ENCODE results near the gene PLSCR5.

The PLSCR5 gene

DNA sequence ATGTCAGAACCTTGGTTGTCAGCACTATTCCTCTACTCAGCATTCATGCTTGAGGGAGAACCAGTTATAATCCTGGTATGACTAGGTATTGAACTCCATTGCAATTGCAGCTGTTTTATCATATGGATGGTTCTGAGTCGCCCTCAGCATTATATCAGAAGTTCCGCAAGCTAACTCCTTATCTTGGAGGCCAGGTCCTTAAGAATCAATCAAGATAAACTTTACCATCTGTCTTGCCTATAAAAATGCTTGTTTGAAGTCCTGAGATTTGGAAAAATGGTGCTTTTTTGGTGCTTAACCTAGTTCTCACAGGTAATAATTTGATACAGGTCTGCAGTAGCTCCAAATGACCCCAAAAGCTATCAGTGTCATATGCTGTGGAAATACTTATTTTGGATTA, 44.5 kb downstream of the PLSCR5 start:
- TF ChIP-seq, protein P1, sequence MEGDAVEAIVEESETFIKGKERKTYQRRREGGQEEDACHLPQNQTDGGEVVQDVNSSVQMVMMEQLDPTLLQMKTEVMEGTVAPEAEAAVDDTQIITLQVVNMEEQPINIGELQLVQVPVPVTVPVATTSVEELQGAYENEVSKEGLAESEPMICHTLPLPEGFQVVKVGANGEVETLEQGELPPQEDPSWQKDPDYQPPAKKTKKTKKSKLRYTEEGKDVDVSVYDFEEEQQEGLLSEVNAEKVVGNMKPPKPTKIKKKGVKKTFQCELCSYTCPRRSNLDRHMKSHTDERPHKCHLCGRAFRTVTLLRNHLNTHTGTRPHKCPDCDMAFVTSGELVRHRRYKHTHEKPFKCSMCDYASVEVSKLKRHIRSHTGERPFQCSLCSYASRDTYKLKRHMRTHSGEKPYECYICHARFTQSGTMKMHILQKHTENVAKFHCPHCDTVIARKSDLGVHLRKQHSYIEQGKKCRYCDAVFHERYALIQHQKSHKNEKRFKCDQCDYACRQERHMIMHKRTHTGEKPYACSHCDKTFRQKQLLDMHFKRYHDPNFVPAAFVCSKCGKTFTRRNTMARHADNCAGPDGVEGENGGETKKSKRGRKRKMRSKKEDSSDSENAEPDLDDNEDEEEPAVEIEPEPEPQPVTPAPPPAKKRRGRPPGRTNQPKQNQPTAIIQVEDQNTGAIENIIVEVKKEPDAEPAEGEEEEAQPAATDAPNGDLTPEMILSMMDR (IDR thresholded peaks at IDR 0.05; ENCODE audit: extremely low read depth, insufficient read depth, missing control alignments): no peak
- in situ Hi-C loops (cut with MboI; ENCODE audit: low pct_unique_long_range_greater_than_20kb, low sequenced_read_pairs, unreplicated experiment): no loop called here

DNA sequence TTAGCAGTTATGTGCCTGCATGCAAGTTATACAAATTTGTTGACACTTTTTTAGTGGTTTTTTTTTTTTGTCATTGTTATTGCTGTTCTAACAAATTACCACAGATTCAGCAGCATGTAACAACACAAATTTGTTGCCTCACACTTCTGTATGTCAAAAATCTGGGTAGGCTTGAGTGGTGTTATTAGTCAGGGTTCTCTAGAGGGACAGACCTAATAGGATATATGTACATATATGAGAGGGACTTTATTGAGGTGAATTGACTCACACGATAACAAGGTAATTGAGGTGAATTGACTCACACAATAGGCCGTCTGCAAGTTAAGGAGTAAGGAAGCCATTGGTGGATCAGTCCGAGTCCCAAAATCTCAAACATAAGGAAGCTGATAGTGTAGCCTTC, 45.8 kb downstream of the PLSCR5 start:
- TF ChIP-seq, protein P1 (IDR thresholded peaks at IDR 0.05; ENCODE audit: extremely low read depth, insufficient read depth, missing control alignments): no peak
- in situ Hi-C loops (cut with MboI; ENCODE audit: low pct_unique_long_range_greater_than_20kb, low sequenced_read_pairs, unreplicated experiment): no loop called here
- no peak for DNase-seq (ENCODE audit: low spot score)

More for the DNA sequence above, 44.5 kb downstream of the PLSCR5 start:
- no peak for DNase-seq (ENCODE audit: low spot score)

GRCh38 chr3:146558781-146559180, 46.4 kb downstream of the PLSCR5 start:
- in situ Hi-C loops (cut with MboI; ENCODE audit: low pct_unique_long_range_greater_than_20kb, low sequenced_read_pairs, unreplicated experiment): no loop called here
- TF ChIP-seq, protein P1 (IDR thresholded peaks at IDR 0.05; ENCODE audit: extremely low read depth, insufficient read depth, missing control alignments): no peak
- no peak for DNase-seq (ENCODE audit: low spot score)

DNA sequence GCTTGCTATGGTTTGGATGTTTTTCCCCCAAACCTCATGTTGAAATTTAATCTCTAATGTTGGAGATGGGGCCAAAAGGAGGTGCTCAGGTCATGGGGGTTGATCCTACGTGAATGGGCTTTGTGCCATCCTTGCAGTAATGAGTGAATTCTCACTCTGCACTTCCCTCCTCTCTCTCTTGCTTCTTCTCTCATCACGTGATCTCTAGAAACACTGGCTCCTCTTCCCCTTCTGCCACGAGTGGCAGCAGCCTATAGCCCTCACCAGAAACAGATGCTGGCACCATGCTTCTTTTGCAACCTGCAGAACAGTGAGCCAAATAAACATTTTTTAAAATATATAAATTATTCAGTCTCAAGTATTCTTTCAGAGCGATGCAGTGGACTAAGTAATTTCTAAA, 47.4 kb downstream of the PLSCR5 start:
- TF ChIP-seq, protein P1 (IDR thresholded peaks at IDR 0.05; ENCODE audit: extremely low read depth, insufficient read depth, missing control alignments): no peak
- DNase-seq (ENCODE audit: low spot score): no peak
- in situ Hi-C loops (cut with MboI; ENCODE audit: low pct_unique_long_range_greater_than_20kb, low sequenced_read_pairs, unreplicated experiment): no loop called here

GRCh38 chr3:146555311-146555710, 49.8 kb downstream of the PLSCR5 start:
- TF ChIP-seq, protein P1 (IDR thresholded peaks at IDR 0.05; ENCODE audit: extremely low read depth, insufficient read depth, missing control alignments): no peak
- no peak for DNase-seq (ENCODE audit: low spot score)
- in situ Hi-C loops (cut with MboI; ENCODE audit: low pct_unique_long_range_greater_than_20kb, low sequenced_read_pairs, unreplicated experiment): no loop called here

DNA sequence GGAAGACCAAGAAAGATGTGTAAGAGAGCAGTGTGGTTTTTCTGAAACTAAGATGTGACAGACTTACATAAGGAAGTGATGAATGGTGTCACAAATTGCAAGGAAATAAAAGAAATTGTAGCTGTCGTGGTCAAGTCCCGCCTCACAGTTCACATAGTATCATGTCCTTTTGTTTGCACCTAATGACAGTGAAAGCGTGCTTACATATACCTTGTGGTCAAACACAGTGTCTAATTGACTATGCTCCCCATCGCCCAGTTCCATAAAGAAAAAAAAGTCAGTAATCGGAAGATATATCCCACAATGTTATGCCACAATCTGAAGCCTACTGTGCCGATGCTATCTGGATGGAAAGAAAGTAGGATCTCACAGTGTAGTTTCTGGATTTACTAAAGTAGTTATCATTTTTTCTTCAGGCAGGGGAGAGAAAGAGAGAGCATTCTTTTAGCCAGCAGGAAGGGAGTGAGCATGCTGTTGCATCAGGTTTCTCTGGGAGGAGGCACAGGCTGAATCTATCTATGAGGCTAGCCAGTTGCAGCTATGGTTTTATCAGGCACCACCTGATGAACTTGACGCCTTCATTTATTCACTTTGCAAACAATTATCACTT, 50.9 kb downstream of the PLSCR5 start:
- no peak for DNase-seq (ENCODE audit: low spot score)
- in situ Hi-C loops (cut with MboI; ENCODE audit: low pct_unique_long_range_greater_than_20kb, low sequenced_read_pairs, unreplicated experiment): no loop called here

More for the DNA sequence above, 50.9 kb downstream of the PLSCR5 start:
- TF ChIP-seq, protein P1 (IDR thresholded peaks at IDR 0.05; ENCODE audit: extremely low read depth, insufficient read depth, missing control alignments): no peak
